NCI-H2196 (cell line): Measurements from ENCODE around the gene CACNB4.
"Not testable (repeated sequence)": the region's sequence is repeated elsewhere in the genome, so short reads cannot be mapped to it uniquely, and the experiment has no call there.

Experiments used
- DNase-seq: peaks from one replicate; lab custom pipeline; 2025; ENCODE audit not compliant: unreplicated experiment; lab: John Stamatoyannopoulos, UW

CACNB4 gene

GRCh38 chr2:151828890-151829324 is 269.9 kb downstream of the CACNB4 start:
- DNase-seq, result no peak

DNA sequence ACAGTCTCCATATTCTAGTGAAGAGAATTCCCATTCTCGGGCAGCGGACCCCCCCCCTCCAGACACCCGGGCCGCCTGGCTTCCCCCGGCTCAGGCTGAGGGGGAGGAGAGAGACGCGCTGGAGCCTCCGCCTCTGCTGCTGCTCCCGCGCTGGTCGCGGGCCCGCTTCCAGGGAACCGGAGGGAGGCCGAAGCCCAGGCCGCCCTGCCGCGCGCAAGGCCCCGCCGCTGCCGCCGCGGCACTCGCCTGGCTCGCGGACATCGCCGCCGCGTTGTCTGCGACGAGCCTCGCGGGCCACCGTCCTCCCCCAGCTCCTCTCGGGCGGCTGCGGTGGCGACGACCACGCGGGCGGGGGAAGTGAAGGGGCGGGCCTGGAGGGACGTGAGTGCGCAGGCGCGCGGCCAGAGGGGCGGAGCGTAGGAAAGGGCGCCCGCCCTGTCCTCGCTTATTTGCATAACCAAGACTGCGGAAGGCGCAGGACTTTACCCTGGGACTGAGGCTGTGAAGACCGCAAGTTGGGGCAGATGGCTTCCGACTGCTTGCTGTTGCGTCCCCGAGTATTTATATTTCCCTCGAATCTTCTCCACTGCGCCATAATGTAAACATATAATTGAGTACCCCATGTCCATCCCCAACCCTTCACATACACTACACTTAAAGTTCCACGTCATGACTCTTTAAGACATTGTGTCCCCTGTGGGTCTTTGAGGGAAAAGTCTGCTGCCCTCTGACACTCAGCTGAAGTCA is 270.5 kb downstream of the CACNB4 start, which contains the start of gene ARL5A:
Gene ARL5A (minus strand): TSS at position 279 of the 747 bp plus-strand sequence. CDS start 245 bp downstream, at position 34.
- DNase-seq, result peak; percentile 94

DNA sequence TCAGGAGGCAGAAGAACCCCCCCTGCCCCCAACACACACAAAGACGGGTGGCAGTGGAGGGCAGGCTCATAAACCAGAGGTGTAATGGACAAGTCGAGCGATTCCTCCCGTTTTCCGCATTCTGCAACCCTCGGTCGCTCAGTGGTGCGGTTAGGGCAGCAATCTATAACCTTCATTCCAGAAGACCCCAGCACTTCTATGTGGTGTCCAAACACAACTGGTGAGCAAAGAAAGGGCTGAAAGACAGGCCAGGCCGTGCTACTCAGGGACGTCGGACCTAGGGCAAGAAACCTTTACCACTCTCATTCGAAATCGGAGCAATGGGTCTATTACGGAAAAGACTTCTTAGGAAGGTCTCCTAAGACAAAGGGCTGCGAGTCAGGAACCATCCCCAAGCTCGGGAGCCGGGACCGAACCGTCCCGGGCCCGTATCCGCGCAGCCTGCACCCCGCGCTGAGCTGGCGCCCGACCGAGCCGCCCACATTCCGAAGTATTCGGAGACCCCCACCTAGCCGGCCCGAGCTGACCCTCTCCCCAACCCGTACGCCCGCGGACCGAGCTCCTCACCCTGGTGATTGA is 271.2 kb downstream of the CACNB4 start:
- DNase-seq, result no peak

- DNase-seq, result no peak
Observed at GRCh38 chr2:151826737-151827157, 272.1 kb downstream of the CACNB4 start.

DNA sequence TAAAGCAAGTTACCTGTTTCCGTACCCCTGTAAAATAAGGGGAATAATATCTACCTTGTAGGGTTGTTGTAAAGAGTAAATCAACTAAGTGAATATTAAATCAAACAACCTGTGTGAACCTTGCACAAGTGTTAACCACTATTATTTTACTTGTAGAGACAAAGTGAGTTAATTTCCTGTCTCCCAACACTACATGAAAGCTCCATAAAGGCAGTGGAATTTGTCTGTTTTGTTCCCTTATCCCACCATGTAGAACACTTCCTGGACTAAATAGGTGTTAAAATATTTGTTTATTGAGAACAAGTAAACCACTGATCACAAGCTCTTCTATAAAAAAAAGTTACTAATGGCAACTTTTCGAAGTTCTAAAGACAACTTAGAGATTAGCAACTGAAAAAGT is 274.0 kb downstream of the CACNB4 start:
- DNase-seq, result no peak

DNA sequence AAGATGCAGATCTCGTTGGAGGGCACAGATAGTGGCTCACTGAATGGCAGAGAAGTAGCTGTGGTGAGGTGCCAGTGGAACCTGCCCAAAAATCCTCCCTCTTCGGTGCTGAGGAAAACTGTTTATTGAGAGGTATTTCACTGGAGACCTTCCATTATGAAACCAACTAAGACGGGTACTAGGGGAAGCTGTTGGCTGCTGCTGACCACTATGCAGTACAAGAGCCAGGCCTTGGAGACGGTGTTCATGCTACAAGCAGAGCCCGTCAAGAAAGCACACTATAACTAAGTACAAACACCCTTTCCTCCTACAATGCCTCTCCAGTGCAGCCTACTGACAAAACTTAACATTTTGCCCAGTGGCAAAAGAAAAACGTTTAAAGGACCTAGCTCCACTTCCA is 275.2 kb downstream of the CACNB4 start:
- DNase-seq, result no peak

- DNase-seq, result no peak
Observed at GRCh38 chr2:151819920-151820319, 278.9 kb downstream of the CACNB4 start.

DNA sequence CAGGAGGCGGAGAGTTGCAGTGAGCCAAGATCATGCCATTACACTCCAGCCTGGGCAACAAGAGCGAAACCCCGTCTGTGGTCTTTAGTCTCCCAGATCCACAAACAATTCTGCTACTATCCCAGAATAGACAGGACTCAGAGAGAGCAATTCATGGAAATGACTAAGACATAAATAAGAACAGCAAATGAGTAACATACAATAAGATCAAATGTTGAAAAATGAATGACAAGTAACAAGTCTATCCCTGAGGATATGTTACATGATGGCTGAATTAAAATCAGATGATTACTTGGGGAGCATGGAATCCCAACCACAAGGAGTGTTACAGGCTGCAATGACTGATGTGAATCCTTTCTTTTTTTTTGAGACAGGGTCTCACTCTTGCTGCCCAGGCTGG is 280.9 kb downstream of the CACNB4 start:
- DNase-seq, result no peak

GRCh38 chr2:151816843-151817242 is 282.0 kb downstream of the CACNB4 start:
- DNase-seq, result no peak

DNA sequence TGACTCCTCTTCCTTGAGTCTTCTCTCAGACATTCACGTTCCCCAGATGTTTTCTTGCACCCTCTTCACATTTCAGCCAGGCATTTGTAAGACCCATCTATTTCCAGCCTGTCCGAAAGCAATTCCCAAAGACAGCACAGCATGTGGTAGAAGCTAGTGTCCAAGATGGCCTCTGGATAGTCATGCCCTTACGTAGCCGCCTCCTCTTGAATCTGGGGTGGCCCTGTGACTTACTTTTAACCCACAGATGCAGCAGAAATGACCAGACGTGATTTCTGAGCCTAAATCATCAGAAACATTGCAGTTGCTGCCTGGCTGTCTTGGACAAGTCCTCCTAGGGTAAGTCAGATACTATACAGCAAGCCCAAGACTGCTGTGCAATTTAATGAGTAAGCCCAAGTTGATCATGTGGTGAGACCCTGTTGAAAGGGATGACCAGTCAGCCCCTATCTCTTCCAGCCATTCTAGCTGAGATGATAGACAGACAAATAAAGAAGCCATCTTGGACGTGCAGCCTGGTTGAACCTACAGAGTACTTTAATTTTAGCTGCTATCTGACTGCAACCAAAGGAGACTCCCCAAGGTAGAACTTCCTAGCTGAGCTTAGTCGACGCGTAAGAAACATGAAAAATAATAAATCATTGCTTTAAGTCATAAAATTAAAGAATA is 282.9 kb downstream of the CACNB4 start:
- DNase-seq, result no peak

DNA sequence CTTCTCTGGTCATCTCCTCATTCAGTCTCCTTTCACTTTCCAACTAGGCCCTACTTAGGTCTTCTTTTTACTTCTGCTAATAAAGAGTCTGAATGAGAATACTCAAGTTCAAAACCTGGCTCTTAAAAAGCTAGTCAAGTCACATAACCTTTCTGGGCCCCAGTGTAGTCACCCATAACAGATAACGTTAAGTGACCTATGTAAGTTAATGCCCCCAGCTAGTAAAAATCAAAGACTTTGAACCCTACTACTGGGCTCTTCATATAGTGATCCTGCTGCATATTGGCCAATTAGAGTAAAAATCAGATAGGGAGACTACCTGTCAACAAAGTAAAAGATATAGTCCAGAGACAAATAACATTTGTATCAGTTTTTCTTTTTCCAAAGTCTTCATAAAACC is 288.4 kb downstream of the CACNB4 start:
- DNase-seq, result no peak

DNA sequence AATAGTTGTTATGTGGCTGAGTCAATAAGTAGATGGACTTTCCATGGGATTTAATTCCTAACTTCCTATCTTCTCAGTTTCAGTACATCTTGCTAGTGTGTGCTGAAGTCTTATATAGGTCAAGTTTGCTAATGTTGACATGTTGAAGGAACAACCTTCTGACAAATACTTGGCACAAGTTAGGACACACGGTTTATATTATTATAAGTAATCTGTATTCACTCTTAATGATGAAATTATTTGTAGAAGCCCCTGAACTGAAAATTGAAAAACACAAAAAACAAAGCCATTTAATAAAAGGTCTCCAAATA is 289.8 kb downstream of the CACNB4 start:
- DNase-seq, result no peak

- DNase-seq, result peak; percentile 38
Observed at GRCh38 chr2:151808258-151809072, 290.4 kb downstream of the CACNB4 start.

DNA sequence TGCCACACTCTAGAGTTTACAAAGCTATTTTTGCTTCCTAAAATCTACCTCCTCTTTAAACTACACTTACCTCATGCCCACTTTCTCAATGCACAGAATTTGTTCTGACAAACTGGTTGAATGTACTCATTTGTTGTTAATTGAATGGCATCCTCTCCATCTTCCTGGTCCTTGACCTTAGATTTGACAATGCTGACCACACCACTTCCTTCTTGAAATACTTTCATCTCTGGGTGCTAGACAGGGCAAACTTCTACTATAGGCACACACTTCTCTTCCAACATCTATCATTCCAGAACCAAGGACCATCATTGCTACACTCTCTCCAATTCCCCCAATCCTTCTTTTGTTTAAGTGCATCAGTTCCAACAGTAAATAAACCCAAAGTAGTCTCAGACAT is 292.9 kb downstream of the CACNB4 start:
- DNase-seq, result no peak

GRCh38 chr2:151805343-151805742 is 293.5 kb downstream of the CACNB4 start:
- no peak for DNase-seq

- DNase-seq, result no peak
Observed at GRCh38 chr2:151803811-151804210, 295.0 kb downstream of the CACNB4 start.

DNA sequence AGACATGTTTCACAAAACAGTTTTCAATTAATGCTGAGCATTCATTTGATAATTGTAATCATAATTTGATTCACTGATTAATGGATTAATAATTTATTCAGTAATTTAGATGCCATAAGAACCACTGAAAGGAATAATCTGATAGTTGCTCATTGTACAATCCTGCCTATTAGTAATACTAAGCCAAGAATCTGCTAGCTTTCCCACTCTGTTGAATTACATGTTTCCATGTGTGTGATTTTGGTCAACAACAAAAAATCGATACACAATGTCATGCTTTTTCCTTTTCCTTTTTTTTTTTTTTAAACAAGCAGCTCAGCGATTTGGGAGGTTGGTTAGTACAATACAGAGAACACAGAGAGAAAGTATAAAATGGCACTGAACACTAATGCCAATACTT is 296.5 kb downstream of the CACNB4 start:
- DNase-seq, result no peak

- no peak for DNase-seq
Observed at GRCh38 chr2:151799886-151800292, 299.0 kb downstream of the CACNB4 start.

DNA sequence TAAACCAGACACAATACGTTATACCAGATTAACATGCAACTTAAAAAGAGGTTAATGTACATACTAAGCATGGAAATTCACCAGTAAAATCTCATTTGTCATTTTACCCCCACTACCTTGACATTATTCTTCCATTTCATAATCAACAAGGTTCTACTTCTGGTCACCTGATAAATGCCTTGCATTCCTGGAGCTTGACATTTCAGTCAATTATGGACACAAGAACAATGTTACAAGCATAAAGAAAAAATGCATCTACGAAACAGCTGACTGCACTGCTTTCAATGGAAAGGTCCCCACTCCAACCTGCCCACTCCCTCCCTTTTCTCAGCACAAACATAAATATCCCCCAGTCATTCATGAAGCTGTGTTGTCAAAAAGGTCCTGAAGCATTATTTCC is 302.1 kb downstream of the CACNB4 start:
- no peak for DNase-seq

GRCh38 chr2:151795646-151796240 is 303.1 kb downstream of the CACNB4 start:
- DNase-seq, result no peak

DNA sequence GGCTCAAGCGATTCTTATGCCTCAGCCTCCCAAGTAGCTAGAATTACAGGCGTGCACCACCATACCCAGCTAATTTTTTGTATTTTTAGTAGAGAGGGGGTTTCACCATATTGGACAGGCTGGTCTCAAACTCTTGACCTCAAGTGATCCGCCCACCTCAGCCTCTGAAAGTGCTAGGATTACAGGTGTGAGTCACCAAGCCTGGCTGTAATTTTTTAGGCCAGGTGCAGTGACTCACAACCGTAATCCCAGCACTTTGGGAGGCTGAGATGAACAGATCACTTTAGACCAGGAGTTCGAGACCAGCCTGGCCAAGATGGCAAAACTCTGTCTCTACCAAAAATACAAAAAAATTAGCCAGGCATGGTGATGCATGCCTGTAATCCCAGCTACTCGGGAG is 304.4 kb downstream of the CACNB4 start:
- not testable (repeated sequence) for DNase-seq
